NT2/D1 (cell line): ENCODE data around the gene SRRM2.

ENCODE experiments used
- DNase-seq: peaks from one replicate; pipeline ENCODE4 v3.0.0-alpha.2; 2011; ENCODE audit warnings: low read depth, low spot score
- H3K27me3 ChIP-seq: 2 replicates; pipeline ENCODE4 v1.6.0; 2011; ENCODE audit warnings: mild to moderate bottlenecking; ENCODE audit not compliant: insufficient read length, insufficient read depth
- H3K36me3 ChIP-seq: 2 replicates; pipeline ENCODE4 v1.6.1; 2011; ENCODE audit warnings: mild to moderate bottlenecking, low read length, mixed read lengths; ENCODE audit not compliant: insufficient read depth, insufficient read length
- H3K4me1 ChIP-seq: 2 replicates; pipeline ENCODE4 v1.5.1; 2011; ENCODE audit not compliant: insufficient read depth, insufficient read length
- H3K4me3 ChIP-seq: 2 replicates; pipeline ENCODE4 v1.5.1; 2011; ENCODE audit warnings: low read depth; ENCODE audit not compliant: insufficient read length
- H3K9ac ChIP-seq: 2 replicates; pipeline ENCODE4 v1.6.0; 2011; ENCODE audit warnings: low read depth; ENCODE audit not compliant: insufficient read length
- H3K9me3 ChIP-seq: 2 replicates; pipeline ENCODE4 v1.5.1; 2011; ENCODE audit warnings: mild to moderate bottlenecking, low read length; ENCODE audit not compliant: insufficient read depth
- SUZ12 ChIP-seq: IDR thresholded peaks from 2 replicates; pipeline ENCODE4 v1.6.1; 2011; ENCODE audit not compliant: insufficient read length, insufficient read depth; ENCODE audit errors: extremely low read depth
- YY1 ChIP-seq: IDR thresholded peaks from 2 replicates; pipeline ENCODE4 v1.6.1; 2011; ENCODE audit not compliant: insufficient read length, insufficient read depth
- ZNF274 ChIP-seq: IDR thresholded peaks from 2 replicates; pipeline ENCODE4 v1.6.1; 2011; ENCODE audit warnings: mild to moderate bottlenecking, low read depth, low read length

SRRM2 gene

DNA sequence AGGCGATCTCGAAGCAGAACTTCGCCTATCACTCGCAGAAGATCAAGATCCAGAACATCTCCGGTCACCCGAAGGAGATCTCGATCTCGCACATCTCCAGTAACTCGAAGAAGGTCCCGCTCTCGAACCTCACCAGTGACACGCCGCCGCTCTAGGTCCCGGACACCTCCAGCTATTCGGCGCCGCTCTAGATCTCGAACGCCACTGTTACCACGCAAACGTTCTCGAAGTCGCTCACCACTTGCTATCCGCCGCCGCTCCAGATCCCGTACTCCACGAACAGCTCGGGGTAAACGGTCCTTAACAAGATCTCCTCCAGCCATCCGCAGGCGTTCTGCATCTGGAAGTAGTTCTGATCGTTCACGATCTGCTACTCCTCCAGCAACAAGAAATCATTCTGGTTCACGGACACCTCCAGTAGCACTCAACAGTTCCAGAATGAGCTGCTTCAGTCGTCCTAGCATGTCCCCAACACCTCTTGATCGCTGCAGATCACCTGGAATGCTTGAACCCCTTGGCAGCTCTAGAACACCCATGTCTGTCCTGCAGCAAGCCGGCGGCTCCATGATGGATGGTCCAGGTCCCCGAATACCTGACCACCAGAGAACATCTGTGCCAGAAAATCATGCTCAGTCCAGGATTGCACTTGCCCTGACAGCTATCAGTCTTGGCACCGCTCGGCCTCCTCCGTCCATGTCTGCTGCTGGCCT, 14.1 kb downstream of the SRRM2 start:
- DNase-seq = no peak
- Histone ChIP-seq H3K36me3 (peaks cover 100% of the 10 kb centered on the region), H3K9me3 (peaks cover 10% of the 10 kb centered on the region; the same call in 1 of the 2 replicates), H3K9ac (no peak overlapping the region), H3K4me1 (peaks cover 40% of the 10 kb centered on the region), H3K4me3 (no peak overlapping the region), H3K27me3 (no peaks in the 10 kb centered on the region)
- TF ChIP-seq ZNF274 = no peak
- no peak for TF ChIP-seq SUZ12
- TF ChIP-seq YY1 = no peak

DNA sequence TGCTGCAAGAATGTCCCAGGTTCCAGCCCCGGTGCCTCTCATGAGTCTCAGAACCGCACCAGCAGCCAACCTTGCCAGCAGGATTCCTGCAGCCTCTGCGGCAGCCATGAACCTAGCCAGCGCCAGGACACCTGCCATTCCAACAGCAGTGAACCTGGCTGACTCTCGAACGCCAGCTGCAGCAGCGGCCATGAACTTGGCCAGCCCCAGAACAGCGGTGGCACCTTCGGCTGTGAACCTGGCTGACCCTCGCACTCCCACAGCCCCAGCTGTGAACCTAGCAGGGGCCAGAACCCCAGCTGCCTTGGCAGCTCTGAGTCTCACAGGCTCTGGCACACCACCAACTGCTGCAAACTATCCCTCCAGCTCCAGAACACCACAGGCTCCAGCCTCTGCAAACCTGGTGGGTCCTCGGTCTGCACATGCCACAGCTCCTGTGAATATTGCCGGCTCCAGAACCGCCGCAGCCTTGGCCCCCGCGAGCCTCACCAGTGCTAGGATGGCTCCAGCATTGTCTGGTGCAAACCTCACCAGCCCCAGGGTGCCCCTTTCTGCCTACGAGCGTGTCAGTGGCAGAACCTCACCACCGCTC, 14.8 kb downstream of the SRRM2 start:
- Histone ChIP-seq H3K4me1 (peaks cover 43% of the 10 kb centered on the region), H3K27me3 (no peaks in the 10 kb centered on the region), H3K36me3 (peaks cover 100% of the 10 kb centered on the region)

DNA sequence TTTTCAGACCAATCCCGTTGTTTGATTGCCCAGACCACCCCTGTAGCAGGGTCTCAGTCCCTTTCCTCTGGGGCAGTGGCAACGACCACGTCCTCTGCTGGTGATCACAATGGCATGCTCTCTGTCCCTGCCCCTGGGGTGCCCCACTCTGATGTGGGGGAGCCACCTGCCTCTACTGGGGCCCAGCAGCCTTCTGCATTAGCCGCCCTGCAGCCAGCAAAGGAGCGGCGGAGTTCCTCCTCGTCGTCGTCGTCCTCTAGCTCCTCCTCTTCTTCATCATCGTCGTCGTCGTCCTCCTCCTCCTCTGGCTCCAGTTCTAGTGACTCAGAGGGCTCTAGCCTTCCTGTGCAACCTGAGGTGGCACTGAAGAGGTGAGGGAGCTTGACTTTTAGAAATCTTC, 15.5 kb downstream of the SRRM2 start:
- Histone ChIP-seq H3K9ac (no peak overlapping the region), H3K9me3 (no peaks in the 10 kb centered on the region), H3K4me1 (peaks cover 45% of the 10 kb centered on the region), H3K36me3 (peaks cover 100% of the 10 kb centered on the region), H3K4me3 (no peak overlapping the region), H3K27me3 (no peaks in the 10 kb centered on the region)
- no peak for DNase-seq
- TF ChIP-seq YY1 (no peak), SUZ12 (no peak), ZNF274 (no peak)

More for the DNA sequence above, 14.8 kb downstream of the SRRM2 start:
- TF ChIP-seq YY1 (no peak), ZNF274 (no peak), SUZ12 (no peak)
- no peak for DNase-seq
- no peak overlapping the region for H3K4me3 ChIP-seq
- peaks cover 3% of the 10 kb centered on the region; the same call in 1 of the 2 replicates for H3K9me3 ChIP-seq
- peak overlapping the region; percentile 13 for H3K9ac ChIP-seq

DNA sequence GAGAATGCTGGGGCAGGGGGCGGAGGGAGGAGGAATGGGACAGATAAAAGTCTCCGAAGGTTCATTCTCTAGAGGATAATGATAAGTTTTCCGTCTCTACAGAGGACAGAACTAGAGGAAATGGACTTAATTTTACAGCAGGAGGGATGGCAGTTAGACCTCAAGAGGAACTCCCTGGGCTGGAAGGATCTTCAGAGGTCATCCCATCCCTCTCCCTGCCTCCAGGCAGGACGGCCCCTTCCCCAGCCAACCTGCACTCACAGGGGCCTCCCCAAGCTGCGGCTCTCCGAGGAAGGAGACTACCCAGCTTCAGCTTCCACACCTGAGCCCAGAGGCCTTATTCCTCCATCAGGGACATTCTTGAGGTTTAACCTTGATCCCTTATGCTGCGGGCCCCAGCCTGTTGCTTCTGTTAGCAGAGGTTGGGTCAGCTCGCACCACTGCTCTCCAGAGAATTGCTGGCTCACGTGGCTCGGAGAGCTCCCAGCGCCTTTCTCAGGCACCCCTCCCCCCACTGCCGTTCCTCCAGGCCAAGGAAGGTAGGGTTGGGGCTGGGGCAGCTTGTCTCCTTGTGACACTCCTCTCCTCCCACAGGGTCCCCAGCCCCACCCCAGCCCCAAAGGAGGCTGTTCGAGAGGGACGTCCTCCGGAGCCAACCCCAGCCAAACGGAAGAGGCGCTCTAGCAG, 16.1 kb downstream of the SRRM2 start:
- TF ChIP-seq ZNF274 = no peak
- TF ChIP-seq YY1 = no peak
- no peak for TF ChIP-seq SUZ12
- DNase-seq = no peak
- H3K36me3 ChIP-seq = peaks cover 100% of the 10 kb centered on the region
- H3K9ac ChIP-seq = no peak overlapping the region
- H3K9me3 ChIP-seq = no peaks in the 10 kb centered on the region
- H3K4me3 ChIP-seq = no peak overlapping the region
- peaks cover 47% of the 10 kb centered on the region for H3K4me1 ChIP-seq
- H3K27me3 ChIP-seq = no peaks in the 10 kb centered on the region

DNA sequence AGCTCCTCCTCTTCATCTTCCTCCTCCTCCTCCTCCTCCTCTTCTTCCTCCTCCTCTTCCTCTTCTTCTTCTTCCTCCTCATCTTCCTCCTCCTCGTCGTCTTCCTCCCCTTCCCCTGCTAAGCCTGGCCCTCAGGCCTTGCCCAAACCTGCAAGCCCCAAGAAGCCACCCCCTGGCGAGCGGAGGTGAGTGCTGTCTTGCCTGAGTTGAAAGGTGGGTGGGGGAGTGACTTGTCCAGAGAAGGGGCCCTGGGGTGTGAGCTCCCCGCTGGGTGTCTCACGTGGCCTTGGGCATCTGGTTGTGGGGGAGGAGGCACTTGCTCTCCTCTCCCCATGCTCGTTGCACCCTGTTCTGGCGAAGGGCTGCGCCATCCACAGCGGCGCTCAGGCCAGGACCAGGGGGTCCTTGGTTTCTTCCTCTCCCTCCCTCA, 16.7 kb downstream of the SRRM2 start:
- H3K27me3 ChIP-seq = no peaks in the 10 kb centered on the region
- no peak for DNase-seq
- no peak for TF ChIP-seq YY1
- no peak for TF ChIP-seq SUZ12
- no peak for TF ChIP-seq ZNF274
- H3K4me3 ChIP-seq = no peak overlapping the region
- peaks cover 47% of the 10 kb centered on the region for H3K4me1 ChIP-seq
- H3K9me3 ChIP-seq = no peaks in the 10 kb centered on the region
- peaks cover 100% of the 10 kb centered on the region for H3K36me3 ChIP-seq
- H3K9ac ChIP-seq = peak overlapping the region; percentile 27

DNA sequence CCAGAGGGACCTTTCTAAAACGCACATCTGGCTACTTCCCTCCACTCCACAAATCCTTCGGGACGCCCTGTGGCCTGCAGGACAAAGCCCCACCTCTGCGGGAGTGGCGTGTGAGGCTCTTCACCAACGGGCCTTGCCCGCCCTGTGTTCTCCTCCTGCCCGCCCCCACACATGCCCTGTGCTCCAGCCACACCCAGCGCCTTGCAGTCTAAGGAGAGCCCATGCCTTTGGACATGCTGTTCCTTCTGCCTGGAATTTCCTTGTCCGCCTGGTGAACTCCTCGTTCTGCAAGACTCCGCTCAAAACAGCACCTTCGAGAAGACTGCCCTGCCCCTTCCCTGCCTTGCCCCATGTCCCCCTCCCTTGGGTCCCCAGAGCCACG, 17.2 kb downstream of the SRRM2 start:
- DNase-seq = no peak
- peaks cover 47% of the 10 kb centered on the region for H3K4me1 ChIP-seq
- peak overlapping the region; percentile 18 for H3K9ac ChIP-seq
- no peaks in the 10 kb centered on the region for H3K9me3 ChIP-seq
- no peaks in the 10 kb centered on the region for H3K27me3 ChIP-seq
- no peak overlapping the region for H3K4me3 ChIP-seq
- H3K36me3 ChIP-seq = peaks cover 100% of the 10 kb centered on the region
- TF ChIP-seq SUZ12 = no peak
- TF ChIP-seq YY1 = no peak
- TF ChIP-seq ZNF274 = no peak
